DND-41 (cell line): ENCODE results near the gene HIBADH.
"Not testable (repeated sequence)": the region's sequence is repeated elsewhere in the genome, so short reads cannot be mapped to it uniquely, and the experiment has no call there.

Experiments used
- ATAC-seq: fragments of 200-7000 bp; cut with Tn5 transposase; 3 replicates; pipeline ENCODE4 v1.9.1; 2021; ENCODE audit warnings: low read depth; ENCODE audit not compliant: insufficient read depth
- DNase-seq: peaks from one replicate; pipeline ENCODE4 v3.0.0-alpha.2; 2020
- H2AFZ ChIP-seq: 2 replicates; pipeline ENCODE4 v1.6.0; 2012; ENCODE audit warnings: low read depth, low read length
- H3K27ac ChIP-seq: 2 replicates; pipeline ENCODE4 v1.5.1; 2012; ENCODE audit warnings: low read length, inconsistent platforms
- H3K27me3 ChIP-seq: fragments of 200-600 bp; sonication (generic); 2 replicates; pipeline ENCODE4 v1.6.0; 2012; ENCODE audit warnings: low read length, mild to moderate bottlenecking, inconsistent platforms; ENCODE audit not compliant: insufficient read depth, poor library complexity
- H3K36me3 ChIP-seq: 2 replicates; pipeline ENCODE4 v1.5.1; 2012; ENCODE audit warnings: low read length, inconsistent platforms; ENCODE audit not compliant: insufficient read depth
- H3K4me1 ChIP-seq: 2 replicates; pipeline ENCODE4 v1.5.1; 2012; ENCODE audit warnings: mild to moderate bottlenecking, low read length; ENCODE audit not compliant: insufficient read depth
- H3K4me2 ChIP-seq: 2 replicates; pipeline ENCODE4 v1.6.0; 2012; ENCODE audit warnings: mild to moderate bottlenecking, moderate library complexity, low read length, inconsistent platforms; ENCODE audit not compliant: insufficient read depth
- H3K4me3 ChIP-seq, 2 experiments: fragments of 200-600 bp in 1 of 2; shearing (Covaris generic) in 1 of 2; 2 replicates each; pipeline ENCODE4 v1.5.1; 2012 to 2016; ENCODE audit warnings: inconsistent platforms in 2 of 2, low read length in 2 of 2, mild to moderate bottlenecking in 2 of 2, low read depth in 1 of 2, moderate library complexity in 1 of 2
- H3K79me2 ChIP-seq: 2 replicates; pipeline ENCODE4 v1.6.0; 2012; ENCODE audit warnings: low read length, inconsistent platforms; ENCODE audit not compliant: insufficient read depth
- H3K9ac ChIP-seq: 2 replicates; pipeline ENCODE4 v1.6.0; 2012; ENCODE audit warnings: low read depth, mild to moderate bottlenecking, inconsistent platforms, low read length, moderate library complexity
- H3K9me3 ChIP-seq: 2 replicates; pipeline ENCODE4 v1.5.1; 2012; ENCODE audit warnings: low read length, moderate library complexity, mild to moderate bottlenecking, inconsistent platforms; ENCODE audit not compliant: insufficient read depth, severe bottlenecking
- H4K20me1 ChIP-seq: 2 replicates; pipeline ENCODE4 v1.6.0; 2012; ENCODE audit warnings: low read length; ENCODE audit not compliant: insufficient read depth
- EZH2 ChIP-seq: IDR thresholded peaks from 3 replicates; pipeline ENCODE4 v1.6.1; 2012; ENCODE audit warnings: borderline replicate concordance, low read depth, mild to moderate bottlenecking, moderate library complexity, low read length, inconsistent platforms; ENCODE audit not compliant: severe bottlenecking
- TF ChIP-seq, protein P1 (sequence below): IDR thresholded peaks from 2 replicates; pipeline ENCODE4 v1.5.1; 2012; ENCODE audit warnings: borderline replicate concordance, low read length, moderate library complexity, mild to moderate bottlenecking; ENCODE audit not compliant: poor library complexity, severe bottlenecking; ENCODE audit errors: extremely low read depth

The HIBADH gene

DNA sequence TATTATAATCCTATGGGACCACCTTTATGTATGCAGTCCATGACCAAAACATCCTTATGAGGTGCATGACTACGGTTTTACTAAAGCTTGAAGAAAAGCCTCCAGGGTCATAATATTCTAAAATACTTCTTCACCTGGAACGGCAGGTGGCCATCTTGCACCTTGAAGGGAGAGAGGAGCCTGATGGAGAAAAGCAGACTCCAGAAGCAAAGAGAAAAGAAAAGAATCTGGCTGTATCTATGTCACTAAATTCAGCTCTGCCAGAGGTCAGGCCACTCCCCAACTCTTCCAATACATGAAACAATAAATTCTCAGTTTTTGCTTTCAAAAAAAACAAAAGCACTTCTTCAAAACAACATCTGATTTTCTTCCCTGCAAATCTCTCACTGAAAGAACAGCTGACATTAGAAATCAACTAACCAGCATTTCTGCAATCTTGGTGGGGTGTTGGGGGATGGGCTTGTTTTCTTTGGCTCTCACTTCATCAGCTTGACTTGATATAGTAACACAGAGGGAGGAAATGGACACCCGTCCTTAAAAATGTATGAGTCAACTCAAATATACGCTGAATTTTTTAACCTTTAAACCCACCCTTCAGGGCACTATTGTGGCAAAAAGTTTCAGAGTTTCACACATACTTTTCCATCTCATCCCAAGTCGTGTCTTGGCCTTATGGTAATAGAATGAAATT, 21.7 kb downstream of the HIBADH start:
- no peaks in the 10 kb centered on the region for H3K27me3 ChIP-seq
- H3K9me3 ChIP-seq: no peaks in the 10 kb centered on the region
- H4K20me1 ChIP-seq: no peaks in the 10 kb centered on the region
- H3K9ac ChIP-seq: no peak overlapping the region
- no peaks in the 10 kb centered on the region; the same call in 1 of the 2 replicates for H3K79me2 ChIP-seq
- TF ChIP-seq, protein P1, sequence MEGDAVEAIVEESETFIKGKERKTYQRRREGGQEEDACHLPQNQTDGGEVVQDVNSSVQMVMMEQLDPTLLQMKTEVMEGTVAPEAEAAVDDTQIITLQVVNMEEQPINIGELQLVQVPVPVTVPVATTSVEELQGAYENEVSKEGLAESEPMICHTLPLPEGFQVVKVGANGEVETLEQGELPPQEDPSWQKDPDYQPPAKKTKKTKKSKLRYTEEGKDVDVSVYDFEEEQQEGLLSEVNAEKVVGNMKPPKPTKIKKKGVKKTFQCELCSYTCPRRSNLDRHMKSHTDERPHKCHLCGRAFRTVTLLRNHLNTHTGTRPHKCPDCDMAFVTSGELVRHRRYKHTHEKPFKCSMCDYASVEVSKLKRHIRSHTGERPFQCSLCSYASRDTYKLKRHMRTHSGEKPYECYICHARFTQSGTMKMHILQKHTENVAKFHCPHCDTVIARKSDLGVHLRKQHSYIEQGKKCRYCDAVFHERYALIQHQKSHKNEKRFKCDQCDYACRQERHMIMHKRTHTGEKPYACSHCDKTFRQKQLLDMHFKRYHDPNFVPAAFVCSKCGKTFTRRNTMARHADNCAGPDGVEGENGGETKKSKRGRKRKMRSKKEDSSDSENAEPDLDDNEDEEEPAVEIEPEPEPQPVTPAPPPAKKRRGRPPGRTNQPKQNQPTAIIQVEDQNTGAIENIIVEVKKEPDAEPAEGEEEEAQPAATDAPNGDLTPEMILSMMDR: no peak
- TF ChIP-seq EZH2: no peak
- no peak overlapping the region for H3K4me2 ChIP-seq
- H3K36me3 ChIP-seq: peaks cover 9% of the 10 kb centered on the region; the same call in 1 of the 2 replicates
- H3K27ac ChIP-seq: no peak overlapping the region
- H3K4me1 ChIP-seq: no peaks in the 10 kb centered on the region; the same call in 1 of the 2 replicates
- no peak overlapping the region for H2AFZ ChIP-seq
- ATAC-seq (no peak), DNase-seq (no peak)
- H3K4me3 ChIP-seq: no peak overlapping the region

DNA sequence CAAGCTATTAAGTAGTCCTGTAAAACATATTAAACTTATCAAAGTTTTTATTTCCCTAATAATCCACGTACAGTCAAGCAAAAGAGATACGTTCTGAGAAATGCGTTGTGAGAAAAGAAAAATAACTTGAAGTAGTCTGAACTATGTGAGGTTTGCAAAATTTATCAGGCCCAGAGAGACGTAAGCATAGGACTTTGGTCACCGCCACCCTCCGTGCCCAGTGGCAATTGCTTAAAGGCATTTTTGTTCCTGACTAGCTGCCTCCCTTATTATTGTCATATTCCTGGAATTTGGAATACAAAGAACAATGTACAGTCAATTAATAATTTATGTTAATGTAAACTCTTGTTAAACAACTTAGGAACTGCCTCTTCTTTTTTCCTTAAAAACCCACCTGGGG, 22.8 kb downstream of the HIBADH start:
- H3K27ac ChIP-seq: no peak overlapping the region
- no peaks in the 10 kb centered on the region for H3K27me3 ChIP-seq
- H4K20me1 ChIP-seq: no peaks in the 10 kb centered on the region
- DNase-seq (no peak), ATAC-seq (no peak)
- H3K36me3 ChIP-seq: peaks cover 11% of the 10 kb centered on the region; the same call in 1 of the 2 replicates
- H3K4me2 ChIP-seq: no peak overlapping the region
- H3K9me3 ChIP-seq: no peaks in the 10 kb centered on the region
- no peak overlapping the region for H3K9ac ChIP-seq
- H3K4me3 ChIP-seq: no peak overlapping the region
- no peaks in the 10 kb centered on the region; the same call in 1 of the 2 replicates for H3K4me1 ChIP-seq
- H2AFZ ChIP-seq: no peak overlapping the region
- H3K79me2 ChIP-seq: no peaks in the 10 kb centered on the region; the same call in 1 of the 2 replicates
- TF ChIP-seq, protein P1: no peak
- no peak for TF ChIP-seq EZH2

DNA sequence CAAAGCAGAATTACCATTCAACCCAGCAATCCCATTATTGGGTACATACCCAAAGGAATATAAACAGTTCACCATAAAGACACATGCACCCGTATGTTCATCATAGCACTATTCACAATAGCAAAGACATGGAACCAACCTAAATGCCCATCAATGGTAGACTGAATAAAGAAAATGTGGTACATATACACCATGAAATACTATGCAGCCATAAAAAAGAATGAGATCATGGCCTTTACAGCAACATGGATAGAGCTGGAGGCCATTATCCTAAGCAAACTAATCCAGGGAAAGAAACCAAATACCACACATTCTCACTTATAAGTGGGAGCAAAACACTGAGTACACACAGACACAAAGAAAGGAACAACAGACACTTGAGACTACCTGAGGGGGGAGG, 23.6 kb downstream of the HIBADH start:
- not testable (repeated sequence) for H3K79me2 ChIP-seq, H3K4me2 ChIP-seq, H2AFZ ChIP-seq, H4K20me1 ChIP-seq, H3K4me3 ChIP-seq, H3K27me3 ChIP-seq, H3K27ac ChIP-seq, H3K4me1 ChIP-seq, DNase-seq, H3K9ac ChIP-seq, ATAC-seq, H3K9me3 ChIP-seq
- H3K36me3 ChIP-seq: peaks cover 16% of the 10 kb centered on the region; the same call in 1 of the 2 replicates

DNA sequence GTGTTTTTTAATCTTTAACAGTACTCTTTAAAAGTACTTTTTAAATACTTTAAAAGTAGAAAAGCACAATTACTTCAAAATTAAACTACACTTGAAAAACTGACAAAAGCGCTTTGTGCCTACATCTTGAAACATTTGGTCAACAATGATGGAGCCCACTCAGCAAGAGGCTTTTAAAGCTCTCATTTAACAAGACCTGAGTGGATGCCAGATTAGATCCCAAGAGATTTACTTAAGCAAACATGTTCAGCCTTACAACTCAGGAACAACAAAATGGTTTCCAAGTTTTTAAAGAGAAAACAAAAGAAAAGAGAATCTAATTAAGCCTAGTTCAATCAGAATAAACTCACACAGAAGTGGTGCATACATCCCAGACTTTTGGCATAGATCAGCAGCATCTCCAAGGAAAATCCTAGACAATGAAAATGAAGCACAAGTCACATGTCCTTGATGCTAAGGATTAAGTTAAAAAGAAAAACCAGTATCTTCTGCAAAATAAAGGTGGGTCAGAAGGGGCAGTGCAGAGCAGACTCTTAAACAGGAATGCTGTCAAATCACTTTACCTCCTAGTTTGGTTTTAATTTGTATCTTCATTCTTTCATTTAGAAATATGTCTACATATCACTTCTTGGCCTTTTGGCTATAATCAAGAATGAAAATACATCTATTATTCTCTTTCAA, 26.2 kb downstream of the HIBADH start:
- Histone ChIP-seq H2AFZ (no peak overlapping the region), H3K4me2 (no peak overlapping the region), H3K79me2 (no peaks in the 10 kb centered on the region; the same call in 1 of the 2 replicates), H3K4me3 (no peak overlapping the region), H3K9ac (no peak overlapping the region), H3K36me3 (peaks cover 22% of the 10 kb centered on the region; the same call in 1 of the 2 replicates), H3K27ac (no peak overlapping the region), H3K9me3 (no peaks in the 10 kb centered on the region), H4K20me1 (no peaks in the 10 kb centered on the region), H3K4me1 (no peaks in the 10 kb centered on the region; the same call in 1 of the 2 replicates), H3K27me3 (no peaks in the 10 kb centered on the region)
- ATAC-seq: no peak
- no peak for TF ChIP-seq EZH2
- TF ChIP-seq, protein P1: no peak
- DNase-seq: no peak
